Loucy (cell line): Measurements from ENCODE around the gene MRAS.

Experiments
- H2AFZ ChIP-seq: fragments of 200-600 bp; sonication (generic); 2 replicates; pipeline ENCODE4 v1.6.0; 2016; ENCODE audit warnings: antibody characterized with exemption, mild to moderate bottlenecking, low read length, moderate library complexity
- H3F3A ChIP-seq: fragments of 200-600 bp; 2 replicates; pipeline ENCODE4 v1.6.0; 2016; ENCODE audit warnings: antibody characterized with exemption, low read depth, mild to moderate bottlenecking
- H3K27me3 ChIP-seq: fragments of 200-600 bp; sonication (generic); 2 replicates; pipeline ENCODE4 v1.6.1; 2014; ENCODE audit warnings: low read length, mild to moderate bottlenecking; ENCODE audit not compliant: insufficient read depth, poor library complexity, severe bottlenecking
- H3K36me3 ChIP-seq: fragments of 200-600 bp; sonication (generic); 2 replicates; pipeline ENCODE4 v1.6.1; 2016; ENCODE audit warnings: low read length; ENCODE audit not compliant: insufficient read depth
- H3K4me1 ChIP-seq: fragments of 200-600 bp; sonication (generic); 2 replicates; pipeline ENCODE4 v1.5.1; 2014; ENCODE audit warnings: low read length, mild to moderate bottlenecking; ENCODE audit not compliant: insufficient read depth, poor library complexity, severe bottlenecking
- H3K4me2 ChIP-seq: fragments of 200-600 bp; sonication (generic); 2 replicates; pipeline ENCODE4 v1.6.0; 2014; ENCODE audit warnings: antibody characterized with exemption, low read length, low read depth, mild to moderate bottlenecking; ENCODE audit not compliant: poor library complexity, severe bottlenecking
- H3K4me3 ChIP-seq: fragments of 200-600 bp; sonication (generic); 2 replicates; pipeline ENCODE4 v1.5.1; 2014; ENCODE audit warnings: low read length, mild to moderate bottlenecking, mixed read lengths; ENCODE audit not compliant: poor library complexity, severe bottlenecking
- H3K79me2 ChIP-seq: fragments of 200-600 bp; sonication (generic); 2 replicates; pipeline ENCODE4 v1.6.1; 2014; ENCODE audit warnings: low read length; ENCODE audit not compliant: insufficient read depth
- H3K9ac ChIP-seq: fragments of 200-600 bp; sonication (generic); 2 replicates; pipeline ENCODE4 v1.6.0; 2014; ENCODE audit warnings: mild to moderate bottlenecking, low read depth, low read length, moderate library complexity; ENCODE audit not compliant: poor library complexity, severe bottlenecking
- H3K9me2 ChIP-seq: fragments of 200-600 bp; sonication (generic); replicated peaks from 2 replicates; pipeline ENCODE4 v1.6.1; 2016; ENCODE audit warnings: low read depth, low read length, mixed read lengths
- H3K9me3 ChIP-seq: fragments of 200-600 bp; sonication (generic); 2 replicates; pipeline ENCODE4 v1.6.1; 2014; ENCODE audit warnings: mild to moderate bottlenecking, antibody characterized with exemption, low read length, low read depth; ENCODE audit not compliant: insufficient read depth
- H4K20me1 ChIP-seq: fragments of 200-600 bp; sonication (generic); 2 replicates; pipeline ENCODE4 v1.6.0; 2014; ENCODE audit warnings: antibody characterized with exemption, low read length, mild to moderate bottlenecking; ENCODE audit not compliant: insufficient read depth, poor library complexity, severe bottlenecking
- EZH2phosphoT487 ChIP-seq: fragments of 200-600 bp; IDR thresholded peaks from 2 replicates; pipeline ENCODE4 v1.6.1; 2018; ENCODE audit warnings: antibody characterized with exemption, mild to moderate bottlenecking, moderate library complexity, borderline replicate concordance
- TF ChIP-seq, protein P1 (sequence below): fragments of 200-600 bp; sonication (generic); conservative IDR thresholded peaks from 2 replicates; pipeline ENCODE4 v1.5.1; 2014; ENCODE audit warnings: mild to moderate bottlenecking, antibody characterized with exemption, low read length

Gene MRAS

DNA sequence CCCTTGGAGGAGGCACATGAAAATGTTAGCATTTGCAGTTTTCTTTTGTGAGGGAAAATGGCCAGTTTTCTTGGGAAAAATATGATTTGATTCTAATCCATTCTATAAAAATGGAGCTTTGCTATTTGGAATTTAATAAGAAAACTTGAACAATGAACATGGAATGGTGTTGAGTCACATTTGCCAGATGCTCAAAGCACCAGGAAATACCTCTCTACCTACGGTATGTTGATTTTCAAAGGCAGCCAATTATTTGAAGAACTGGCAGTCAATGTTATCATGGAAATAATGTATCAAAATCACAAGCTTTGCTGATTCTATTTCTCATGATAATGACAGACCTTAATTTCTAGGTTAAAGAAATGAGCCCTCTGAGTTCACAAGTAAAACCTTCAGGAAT lies 33.6 kb upstream of the MRAS start:
- H3K9me3 ChIP-seq, result no peaks in the 10 kb centered on the region
- no peaks in the 10 kb centered on the region for H3K79me2 ChIP-seq
- H3K4me1 ChIP-seq, result peaks cover under 1% of the 10 kb centered on the region
- H3K27me3 ChIP-seq, result no peaks in the 10 kb centered on the region
- TF ChIP-seq EZH2phosphoT487, result no peak
- TF ChIP-seq, protein P1, sequence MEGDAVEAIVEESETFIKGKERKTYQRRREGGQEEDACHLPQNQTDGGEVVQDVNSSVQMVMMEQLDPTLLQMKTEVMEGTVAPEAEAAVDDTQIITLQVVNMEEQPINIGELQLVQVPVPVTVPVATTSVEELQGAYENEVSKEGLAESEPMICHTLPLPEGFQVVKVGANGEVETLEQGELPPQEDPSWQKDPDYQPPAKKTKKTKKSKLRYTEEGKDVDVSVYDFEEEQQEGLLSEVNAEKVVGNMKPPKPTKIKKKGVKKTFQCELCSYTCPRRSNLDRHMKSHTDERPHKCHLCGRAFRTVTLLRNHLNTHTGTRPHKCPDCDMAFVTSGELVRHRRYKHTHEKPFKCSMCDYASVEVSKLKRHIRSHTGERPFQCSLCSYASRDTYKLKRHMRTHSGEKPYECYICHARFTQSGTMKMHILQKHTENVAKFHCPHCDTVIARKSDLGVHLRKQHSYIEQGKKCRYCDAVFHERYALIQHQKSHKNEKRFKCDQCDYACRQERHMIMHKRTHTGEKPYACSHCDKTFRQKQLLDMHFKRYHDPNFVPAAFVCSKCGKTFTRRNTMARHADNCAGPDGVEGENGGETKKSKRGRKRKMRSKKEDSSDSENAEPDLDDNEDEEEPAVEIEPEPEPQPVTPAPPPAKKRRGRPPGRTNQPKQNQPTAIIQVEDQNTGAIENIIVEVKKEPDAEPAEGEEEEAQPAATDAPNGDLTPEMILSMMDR, result no peak
- H3K4me2 ChIP-seq, result no peak overlapping the region
- no peaks in the 10 kb centered on the region for H3K36me3 ChIP-seq
- no peaks in the 10 kb centered on the region for H4K20me1 ChIP-seq
- no peak overlapping the region for H3K9ac ChIP-seq
- H2AFZ ChIP-seq, result no peak overlapping the region
- H3F3A ChIP-seq, result no peaks in the 10 kb centered on the region
- H3K9me2 ChIP-seq, result no peaks in the 10 kb centered on the region
- H3K4me3 ChIP-seq, result no peak overlapping the region

- Histone ChIP-seq H3K9ac (no peak overlapping the region), H3K27me3 (no peaks in the 10 kb centered on the region), H3K4me2 (no peak overlapping the region), H3K79me2 (no peaks in the 10 kb centered on the region), H3K36me3 (no peaks in the 10 kb centered on the region), H3K9me2 (no peaks in the 10 kb centered on the region), H3F3A (no peaks in the 10 kb centered on the region), H3K9me3 (no peaks in the 10 kb centered on the region), H2AFZ (no peak overlapping the region), H3K4me1 (peaks cover 18% of the 10 kb centered on the region), H4K20me1 (no peaks in the 10 kb centered on the region), H3K4me3 (no peak overlapping the region)
- TF ChIP-seq, protein P1, result 0 out of 2 replicates have a peak, but pooled peaks have one; percentile 14
- no peak for TF ChIP-seq EZH2phosphoT487
Observed at GRCh38 chr3:138317687-138318086, 30.7 kb upstream of the MRAS start.

DNA sequence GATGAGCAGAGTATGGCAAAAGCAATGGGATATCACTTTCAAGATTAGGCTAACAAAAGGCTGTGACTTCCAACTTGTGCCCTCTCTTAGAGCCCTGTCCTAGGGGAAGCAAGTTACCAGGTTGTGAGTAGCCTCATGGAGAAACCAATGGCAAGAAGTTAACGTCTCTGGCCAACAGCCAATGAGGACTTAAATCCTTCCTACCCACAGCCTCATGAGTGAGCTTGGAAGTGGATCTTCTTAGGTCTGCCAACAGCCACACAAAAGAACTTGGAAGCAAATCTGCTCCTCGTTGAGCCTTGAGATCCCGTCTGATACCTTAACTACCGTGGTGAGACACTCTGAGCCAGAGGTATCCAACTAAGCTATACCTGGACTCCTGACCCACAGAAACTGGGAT lies 24.4 kb upstream of the MRAS start:
- H3K4me3 ChIP-seq, result peak overlapping the region; percentile 30
- no peaks in the 10 kb centered on the region for H3K36me3 ChIP-seq
- peaks cover 59% of the 10 kb centered on the region for H3K4me1 ChIP-seq
- H3K4me2 ChIP-seq, result peak overlapping the region; percentile 56
- H3K9me3 ChIP-seq, result no peaks in the 10 kb centered on the region
- H3F3A ChIP-seq, result no peaks in the 10 kb centered on the region
- no peaks in the 10 kb centered on the region for H3K79me2 ChIP-seq
- no peaks in the 10 kb centered on the region for H3K9me2 ChIP-seq
- H2AFZ ChIP-seq, result peak overlapping the region; percentile 7; the same call in 1 of the 2 replicates
- no peaks in the 10 kb centered on the region for H4K20me1 ChIP-seq
- TF ChIP-seq, protein P1, result no peak
- TF ChIP-seq EZH2phosphoT487, result no peak
- H3K27me3 ChIP-seq, result no peaks in the 10 kb centered on the region
- H3K9ac ChIP-seq, result no peak overlapping the region
